Measurements from ENCODE around the gene PIWIL1.

Gene PIWIL1

GRCh38 chr12:130367003-130367402 lies 29.3 kb downstream of the PIWIL1 start:
- H3K27ac ChIP-seq (ENCODE audit: low read depth, low read length) = no peak overlapping the region
- no peak overlapping the region for H3K4me3 ChIP-seq (ENCODE audit: insufficient read depth, low read length, poor library complexity, severe bottlenecking)
- H3K4me2 ChIP-seq (ENCODE audit: low read depth, low read length, poor library complexity, severe bottlenecking) = no peak overlapping the region
- TF ChIP-seq CTCF (IDR thresholded peaks at IDR 0.05; ENCODE audit: insufficient read depth, low read length, poor library complexity, severe bottlenecking) = no peak
- no peak for TF ChIP-seq EZH2phosphoT487 (conservative IDR thresholded peaks at IDR 0.05; ENCODE audit: low read length)
- no peaks in the 10 kb centered on the region for H3K27me3 ChIP-seq (ENCODE audit: low read length)
- H4K20me1 ChIP-seq (ENCODE audit: low read depth, low read length) = no peaks in the 10 kb centered on the region
- H3K79me2 ChIP-seq (ENCODE audit: insufficient read depth, low read length) = no peaks in the 10 kb centered on the region
- H3K36me3 ChIP-seq (ENCODE audit: low read length) = no peaks in the 10 kb centered on the region
- no peaks in the 10 kb centered on the region for H3K9me3 ChIP-seq (ENCODE audit: insufficient read depth, low read length)
- H3K9ac ChIP-seq (ENCODE audit: low read length) = no peak overlapping the region
- H3F3A ChIP-seq (ENCODE audit: insufficient read depth) = no peaks in the 10 kb centered on the region
- H3K9me2 ChIP-seq (replicated peaks; ENCODE audit: insufficient read depth, low read length) = no peaks in the 10 kb centered on the region
- H2AFZ ChIP-seq (ENCODE audit: low read depth, low read length, severe bottlenecking) = no peak overlapping the region

- Histone ChIP-seq H3K27ac (ENCODE audit: low read depth, low read length) (no peak overlapping the region), H3K4me3 (ENCODE audit: insufficient read depth, low read length, poor library complexity, severe bottlenecking) (no peak overlapping the region), H2AFZ (ENCODE audit: low read depth, low read length, severe bottlenecking) (no peak overlapping the region), H3K79me2 (ENCODE audit: insufficient read depth, low read length) (no peaks in the 10 kb centered on the region), H3F3A (ENCODE audit: insufficient read depth) (no peaks in the 10 kb centered on the region), H3K9ac (ENCODE audit: low read length) (no peak overlapping the region), H3K36me3 (ENCODE audit: low read length) (no peaks in the 10 kb centered on the region), H3K9me2 (replicated peaks; ENCODE audit: insufficient read depth, low read length) (no peaks in the 10 kb centered on the region), H4K20me1 (ENCODE audit: low read depth, low read length) (no peaks in the 10 kb centered on the region), H3K9me3 (ENCODE audit: insufficient read depth, low read length) (no peaks in the 10 kb centered on the region), H3K27me3 (ENCODE audit: low read length) (no peaks in the 10 kb centered on the region), H3K4me2 (ENCODE audit: low read depth, low read length, poor library complexity, severe bottlenecking) (no peak overlapping the region)
- TF ChIP-seq CTCF (IDR thresholded peaks at IDR 0.05; ENCODE audit: insufficient read depth, low read length, poor library complexity, severe bottlenecking) (no peak), EZH2phosphoT487 (conservative IDR thresholded peaks at IDR 0.05; ENCODE audit: low read length) (no peak)
Measured at GRCh38 chr12:130367523-130367922, 29.8 kb downstream of the PIWIL1 start.

- H3K27ac ChIP-seq (ENCODE audit: low read depth, low read length) = no peak overlapping the region
- no peak overlapping the region for H3K4me3 ChIP-seq (ENCODE audit: insufficient read depth, low read length, poor library complexity, severe bottlenecking)
- no peaks in the 10 kb centered on the region for H4K20me1 ChIP-seq (ENCODE audit: low read depth, low read length)
- no peak overlapping the region for H3K9ac ChIP-seq (ENCODE audit: low read length)
- no peaks in the 10 kb centered on the region for H3F3A ChIP-seq (ENCODE audit: insufficient read depth)
- no peaks in the 10 kb centered on the region for H3K9me3 ChIP-seq (ENCODE audit: insufficient read depth, low read length)
- TF ChIP-seq EZH2phosphoT487 (conservative IDR thresholded peaks at IDR 0.05; ENCODE audit: low read length) = no peak
- no peaks in the 10 kb centered on the region for H3K79me2 ChIP-seq (ENCODE audit: insufficient read depth, low read length)
- H3K36me3 ChIP-seq (ENCODE audit: low read length) = no peaks in the 10 kb centered on the region
- no peaks in the 10 kb centered on the region for H3K27me3 ChIP-seq (ENCODE audit: low read length)
- no peak overlapping the region for H3K4me2 ChIP-seq (ENCODE audit: low read depth, low read length, poor library complexity, severe bottlenecking)
- no peak overlapping the region for H2AFZ ChIP-seq (ENCODE audit: low read depth, low read length, severe bottlenecking)
- H3K9me2 ChIP-seq (replicated peaks; ENCODE audit: insufficient read depth, low read length) = no peaks in the 10 kb centered on the region
Measured at GRCh38 chr12:130369816-130370215, 32.1 kb downstream of the PIWIL1 start.

- no peak for TF ChIP-seq EZH2phosphoT487 (conservative IDR thresholded peaks at IDR 0.05; ENCODE audit: low read length)
- no peak for TF ChIP-seq CTCF (IDR thresholded peaks at IDR 0.05; ENCODE audit: insufficient read depth, low read length, poor library complexity, severe bottlenecking)
- H3F3A ChIP-seq (ENCODE audit: insufficient read depth) = no peaks in the 10 kb centered on the region
- H3K9ac ChIP-seq (ENCODE audit: low read length) = no peak overlapping the region
- H3K27me3 ChIP-seq (ENCODE audit: low read length) = no peaks in the 10 kb centered on the region
- no peak overlapping the region for H3K27ac ChIP-seq (ENCODE audit: low read depth, low read length)
- no peak overlapping the region for H2AFZ ChIP-seq (ENCODE audit: low read depth, low read length, severe bottlenecking)
- H3K9me2 ChIP-seq (replicated peaks; ENCODE audit: insufficient read depth, low read length) = no peaks in the 10 kb centered on the region
- H4K20me1 ChIP-seq (ENCODE audit: low read depth, low read length) = no peaks in the 10 kb centered on the region
- H3K4me2 ChIP-seq (ENCODE audit: low read depth, low read length, poor library complexity, severe bottlenecking) = no peak overlapping the region
- no peaks in the 10 kb centered on the region for H3K36me3 ChIP-seq (ENCODE audit: low read length)
- H3K4me3 ChIP-seq (ENCODE audit: insufficient read depth, low read length, poor library complexity, severe bottlenecking) = no peak overlapping the region
- H3K9me3 ChIP-seq (ENCODE audit: insufficient read depth, low read length) = no peaks in the 10 kb centered on the region
- H3K79me2 ChIP-seq (ENCODE audit: insufficient read depth, low read length) = no peaks in the 10 kb centered on the region
Measured at GRCh38 chr12:130371296-130371695, 33.6 kb downstream of the PIWIL1 start.

Data from SU-DHL-6 (cell line).